PFSK-1 (cell line): Measurements from ENCODE around the gene CNTN4.

Experiments
- FOXP2 ChIP-seq: optimal IDR thresholded peaks from 2 replicates; pipeline ENCODE3; 2011; ENCODE audit warnings: borderline replicate concordance, control low read depth, inconsistent platforms; ENCODE audit not compliant: insufficient read depth; ENCODE audit errors: extremely low read length, extremely low read depth
- POLR2AphosphoS5 ChIP-seq: IDR thresholded peaks from 2 replicates; pipeline ENCODE4 v1.6.1; 2012; ENCODE audit warnings: low read depth, mild to moderate bottlenecking, control low read depth, low read length, moderate library complexity
- SIN3A ChIP-seq: IDR thresholded peaks from 2 replicates; pipeline ENCODE4 v1.6.1; 2012; ENCODE audit warnings: mild to moderate bottlenecking, low read length, moderate library complexity, borderline replicate concordance; ENCODE audit not compliant: insufficient read depth
- TAF1 ChIP-seq: IDR thresholded peaks from 2 replicates; pipeline ENCODE4 v1.6.1; 2012; ENCODE audit warnings: low read length, control low read depth, borderline replicate concordance; ENCODE audit not compliant: insufficient read depth
- TF ChIP-seq, protein P1 (sequence below), 2 experiments: IDR thresholded peaks; 2 replicates each; pipeline versions ENCODE4 v1.6.1 to v1.8.0; 2011 to 2012; ENCODE audit warnings: low read depth in 2 of 2, low read length in 2 of 2, control low read depth in 1 of 2, inconsistent platforms in 1 of 2, mild to moderate bottlenecking in 1 of 2, moderate library complexity in 1 of 2; ENCODE audit not compliant: insufficient read depth in 1 of 2

The CNTN4 gene

GRCh38 chr3:2097641-2098191 lies 950 bp upstream of the CNTN4 start:
- no peak for TF ChIP-seq FOXP2
- no peak for TF ChIP-seq TAF1
- TF ChIP-seq POLR2AphosphoS5, result no peak
- TF ChIP-seq, protein P1, sequence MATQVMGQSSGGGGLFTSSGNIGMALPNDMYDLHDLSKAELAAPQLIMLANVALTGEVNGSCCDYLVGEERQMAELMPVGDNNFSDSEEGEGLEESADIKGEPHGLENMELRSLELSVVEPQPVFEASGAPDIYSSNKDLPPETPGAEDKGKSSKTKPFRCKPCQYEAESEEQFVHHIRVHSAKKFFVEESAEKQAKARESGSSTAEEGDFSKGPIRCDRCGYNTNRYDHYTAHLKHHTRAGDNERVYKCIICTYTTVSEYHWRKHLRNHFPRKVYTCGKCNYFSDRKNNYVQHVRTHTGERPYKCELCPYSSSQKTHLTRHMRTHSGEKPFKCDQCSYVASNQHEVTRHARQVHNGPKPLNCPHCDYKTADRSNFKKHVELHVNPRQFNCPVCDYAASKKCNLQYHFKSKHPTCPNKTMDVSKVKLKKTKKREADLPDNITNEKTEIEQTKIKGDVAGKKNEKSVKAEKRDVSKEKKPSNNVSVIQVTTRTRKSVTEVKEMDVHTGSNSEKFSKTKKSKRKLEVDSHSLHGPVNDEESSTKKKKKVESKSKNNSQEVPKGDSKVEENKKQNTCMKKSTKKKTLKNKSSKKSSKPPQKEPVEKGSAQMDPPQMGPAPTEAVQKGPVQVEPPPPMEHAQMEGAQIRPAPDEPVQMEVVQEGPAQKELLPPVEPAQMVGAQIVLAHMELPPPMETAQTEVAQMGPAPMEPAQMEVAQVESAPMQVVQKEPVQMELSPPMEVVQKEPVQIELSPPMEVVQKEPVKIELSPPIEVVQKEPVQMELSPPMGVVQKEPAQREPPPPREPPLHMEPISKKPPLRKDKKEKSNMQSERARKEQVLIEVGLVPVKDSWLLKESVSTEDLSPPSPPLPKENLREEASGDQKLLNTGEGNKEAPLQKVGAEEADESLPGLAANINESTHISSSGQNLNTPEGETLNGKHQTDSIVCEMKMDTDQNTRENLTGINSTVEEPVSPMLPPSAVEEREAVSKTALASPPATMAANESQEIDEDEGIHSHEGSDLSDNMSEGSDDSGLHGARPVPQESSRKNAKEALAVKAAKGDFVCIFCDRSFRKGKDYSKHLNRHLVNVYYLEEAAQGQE (IDR thresholded peaks at IDR 0.05; ENCODE audit: insufficient read depth in 1 of 2, low read depth in 2 of 2, low read length in 2 of 2), result no peak
- TF ChIP-seq SIN3A, result no peak

DNA sequence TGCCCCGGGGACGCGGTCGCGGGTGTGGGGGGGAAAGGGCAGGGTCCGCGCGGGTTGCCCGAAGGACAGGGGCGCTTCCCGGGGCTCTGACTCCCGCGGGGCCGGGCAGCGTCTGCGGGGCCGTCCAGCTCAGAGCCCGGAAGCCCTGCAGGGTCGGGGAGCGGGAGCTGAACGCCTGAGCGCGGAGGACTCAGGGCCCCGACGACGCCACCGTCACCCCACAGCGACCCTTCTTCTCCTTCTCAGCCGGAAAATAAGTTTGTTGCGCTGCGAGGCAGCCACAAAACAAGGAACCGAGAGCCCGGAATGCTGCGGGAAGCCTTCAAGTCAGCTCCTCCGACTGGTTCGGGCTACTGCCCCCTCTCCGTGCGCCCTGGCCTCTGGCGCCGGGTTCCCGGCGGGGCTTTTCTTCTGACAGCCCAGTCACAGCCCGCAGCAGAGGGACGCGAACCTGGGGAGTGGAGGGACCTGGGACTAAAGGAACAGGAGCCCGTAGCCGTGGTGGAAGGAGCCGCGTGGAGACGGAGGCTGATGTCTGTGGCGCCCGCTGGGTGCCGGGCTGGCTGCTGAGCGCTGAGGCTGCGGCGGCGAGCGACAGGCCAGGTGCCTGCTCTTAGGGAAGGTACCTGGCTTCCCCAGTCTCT lies 484 bp downstream of the CNTN4 start:
- no peak for TF ChIP-seq FOXP2
- TF ChIP-seq, protein P1 (IDR thresholded peaks at IDR 0.05; ENCODE audit: insufficient read depth in 1 of 2, low read depth in 2 of 2, low read length in 2 of 2), result no peak
- no peak for TF ChIP-seq SIN3A
- TF ChIP-seq TAF1, result no peak

- TF ChIP-seq POLR2AphosphoS5 (no peak), FOXP2 (no peak), TAF1 (no peak), SIN3A (no peak)
- TF ChIP-seq, protein P1 (IDR thresholded peaks at IDR 0.05; ENCODE audit: insufficient read depth in 1 of 2, low read depth in 2 of 2, low read length in 2 of 2), result no peak
These were observed 1.1 kb downstream of the CNTN4 start for GRCh38 chr3:2099779-2100191.

DNA sequence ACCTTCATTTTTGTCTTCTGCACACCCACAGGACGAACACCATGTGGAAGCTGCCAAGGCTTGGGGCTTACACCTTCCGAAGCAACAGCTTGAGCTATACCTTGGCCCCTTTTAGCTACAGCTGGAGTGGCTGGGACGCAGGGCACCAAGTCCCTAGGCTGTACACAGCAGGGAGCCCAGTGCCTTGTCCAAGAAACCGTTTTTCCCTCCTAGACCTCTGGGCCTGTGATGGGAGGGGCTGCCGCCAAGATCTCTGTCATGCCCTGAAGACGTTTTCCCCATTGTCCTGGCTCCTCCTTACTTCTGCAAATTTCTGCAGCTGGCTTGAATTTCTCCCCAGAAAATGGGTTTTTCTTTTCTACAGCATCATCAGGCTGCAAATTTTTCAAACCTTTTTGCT lies 7.8 kb downstream of the CNTN4 start:
- TF ChIP-seq TAF1 (no peak), SIN3A (no peak), POLR2AphosphoS5 (no peak), FOXP2 (no peak)
- TF ChIP-seq, protein P1 (IDR thresholded peaks at IDR 0.05; ENCODE audit: insufficient read depth in 1 of 2, low read depth in 2 of 2, low read length in 2 of 2), result no peak
